H9 (cell line): ENCODE results near the gene CMTM5. TPM values are rescaled to one million over a fixed set of nuclear protein-coding genes. Genes with fewer than 3 reads are reported as not detected.
"Not testable (repeated sequence)": the region's sequence is repeated elsewhere in the genome, so short reads cannot be mapped to it uniquely, and the experiment has no call there.

Experiments
- DNase-seq: peaks from one replicate; pipeline ENCODE4 v3.0.0-alpha.2; 2017
- H2AFZ ChIP-seq: one replicate; pipeline ENCODE4 v1.6.1; 2013; ENCODE audit warnings: mild to moderate bottlenecking, low read length, control low read depth, moderate library complexity
- H2AK5ac ChIP-seq: 2 replicates; pipeline ENCODE4 v1.6.1; 2013; ENCODE audit warnings: low read length, control low read depth, mixed read lengths; ENCODE audit not compliant: insufficient read length
- H2BK120ac ChIP-seq: one replicate; pipeline ENCODE4 v1.6.1; 2013; ENCODE audit warnings: low read depth, mild to moderate bottlenecking, low read length, control low read depth, inconsistent platforms; ENCODE audit not compliant: poor library complexity, severe bottlenecking
- H2BK12ac ChIP-seq: 2 replicates; pipeline ENCODE4 v1.6.1; 2013; ENCODE audit warnings: low read length, control low read depth, mixed read lengths, low read depth; ENCODE audit not compliant: insufficient read length
- H2BK15ac ChIP-seq: 2 replicates; pipeline ENCODE4 v1.6.1; 2013; ENCODE audit warnings: low read depth, low read length, control low read depth
- H2BK20ac ChIP-seq: one replicate; pipeline ENCODE4 v1.6.1; 2013; ENCODE audit warnings: low read depth, mild to moderate bottlenecking, low read length, control low read depth, inconsistent platforms; ENCODE audit not compliant: poor library complexity, severe bottlenecking
- H2BK5ac ChIP-seq: 2 replicates; pipeline ENCODE4 v1.6.1; 2013; ENCODE audit warnings: low read length, control low read depth, mixed read lengths; ENCODE audit not compliant: insufficient read length
- H3K14ac ChIP-seq: 2 replicates; pipeline ENCODE4 v1.6.1; 2013; ENCODE audit warnings: low read length, control low read depth; ENCODE audit not compliant: insufficient read depth
- H3K18ac ChIP-seq: 2 replicates; pipeline ENCODE4 v1.6.1; 2013; ENCODE audit warnings: low read depth, mild to moderate bottlenecking, mixed read lengths, low read length, control low read depth; ENCODE audit not compliant: insufficient read length
- H3K23ac ChIP-seq: 2 replicates; pipeline ENCODE4 v1.6.1; 2013; ENCODE audit warnings: low read length, control low read depth, mixed read lengths, low read depth; ENCODE audit not compliant: insufficient read length
- H3K23me2 ChIP-seq: 2 replicates; pipeline ENCODE4 v1.6.1; 2013; ENCODE audit warnings: low read depth, mild to moderate bottlenecking, mixed read lengths, low read length, control low read depth; ENCODE audit not compliant: insufficient read length, poor library complexity, severe bottlenecking
- H3K27ac ChIP-seq: 2 replicates; pipeline ENCODE4 v1.5.1; 2013; ENCODE audit warnings: low read length, control low read depth, mixed read lengths, low read depth; ENCODE audit not compliant: insufficient read length
- H3K27me3 ChIP-seq: 2 replicates; pipeline ENCODE4 v1.6.1; 2013; ENCODE audit warnings: low read length, control low read depth, inconsistent platforms; ENCODE audit not compliant: insufficient read depth
- H3K4ac ChIP-seq: 2 replicates; pipeline ENCODE4 v1.6.1; 2013; ENCODE audit warnings: low read depth, mild to moderate bottlenecking, control low read depth, inconsistent platforms, low read length, moderate library complexity
- H3K4me1 ChIP-seq: 2 replicates; pipeline ENCODE4 v1.6.1; 2013; ENCODE audit warnings: low read length, control low read depth, inconsistent platforms; ENCODE audit not compliant: insufficient read depth
- H3K4me2 ChIP-seq: 2 replicates; pipeline ENCODE4 v1.6.1; 2013; ENCODE audit warnings: low read length, control low read depth, mixed read lengths; ENCODE audit not compliant: insufficient read length, insufficient read depth
- H3K56ac ChIP-seq: 2 replicates; pipeline ENCODE4 v1.6.1; 2013; ENCODE audit warnings: low read depth, mild to moderate bottlenecking, mixed read lengths, low read length, control low read depth; ENCODE audit not compliant: insufficient read length
- H3K79me1 ChIP-seq: 2 replicates; pipeline ENCODE4 v1.6.1; 2013; ENCODE audit warnings: low read depth, mild to moderate bottlenecking, moderate library complexity, low read length, control low read depth, inconsistent platforms; ENCODE audit not compliant: insufficient read depth, poor library complexity, severe bottlenecking
- H3K79me2 ChIP-seq: 2 replicates; pipeline ENCODE4 v1.6.1; 2013; ENCODE audit warnings: low read length, control low read depth, inconsistent platforms; ENCODE audit not compliant: insufficient read depth
- H3K9ac ChIP-seq: 2 replicates; pipeline ENCODE4 v1.6.1; 2013; ENCODE audit warnings: low read length, control low read depth, mixed read lengths; ENCODE audit not compliant: insufficient read length; ENCODE audit errors: extremely low read depth
- H3K9me3 ChIP-seq: one replicate; pipeline ENCODE4 v1.6.1; 2013; ENCODE audit warnings: low read depth, low read length, inconsistent platforms; ENCODE audit not compliant: control insufficient read depth
- H3T11ph ChIP-seq: one replicate; pipeline ENCODE4 v1.6.1; 2013; ENCODE audit warnings: mild to moderate bottlenecking, low read length, control low read depth, inconsistent platforms
- H4K20me1 ChIP-seq: one replicate; pipeline ENCODE4 v1.6.1; 2013; ENCODE audit not compliant: control insufficient read depth, insufficient read length, insufficient read depth
- H4K5ac ChIP-seq: 2 replicates; pipeline ENCODE4 v1.6.1; 2013; ENCODE audit warnings: low read depth, mild to moderate bottlenecking, mixed read lengths, low read length, control low read depth; ENCODE audit not compliant: insufficient read length
- H4K8ac ChIP-seq: replicated peaks from 2 replicates; pipeline ENCODE4 v1.6.1; 2013; ENCODE audit warnings: low read length, control low read depth, mixed read lengths, low read depth; ENCODE audit not compliant: insufficient read length
- H4K91ac ChIP-seq: 2 replicates; pipeline ENCODE4 v1.6.1; 2013; ENCODE audit warnings: low read depth, mild to moderate bottlenecking, moderate library complexity, mixed read lengths, low read length, control low read depth; ENCODE audit not compliant: insufficient read length
- H3K27ac Mint-ChIP-seq, 3 experiments: 2 replicates in 2 of 3; 3 replicates in 1 of 3; pipeline ENCODE4 v1.8.0; 2020 to 2021; ENCODE audit warnings: mixed read lengths in 3 of 3, mild to moderate bottlenecking in 1 of 3, moderate library complexity in 1 of 3
- H3K27me3 Mint-ChIP-seq: 2 replicates; pipeline ENCODE4 v1.8.0; 2021; ENCODE audit warnings: low read depth, mild to moderate bottlenecking, moderate library complexity, mixed read lengths
- H3K36me3 Mint-ChIP-seq, 3 experiments: 2 replicates in 2 of 3; 3 replicates in 1 of 3; pipeline ENCODE4 v1.8.0; 2020 to 2021; ENCODE audit warnings: low read depth in 3 of 3, mixed read lengths in 3 of 3; ENCODE audit not compliant: insufficient read depth in 1 of 3
- H3K4me1 Mint-ChIP-seq, 2 experiments: 2 replicates each; pipeline ENCODE4 v1.8.0; 2020; ENCODE audit warnings: mixed read lengths in 2 of 2
- H3K4me3 Mint-ChIP-seq, 2 experiments: 2 replicates in 1 of 2; 3 replicates in 1 of 2; pipeline ENCODE4 v1.8.0; 2020 to 2021; ENCODE audit warnings: mild to moderate bottlenecking in 2 of 2, mixed read lengths in 2 of 2, moderate library complexity in 1 of 2
- H3K9me3 Mint-ChIP-seq, 2 experiments: 2 replicates in 1 of 2; 3 replicates in 1 of 2; pipeline ENCODE4 v1.8.0; 2020; ENCODE audit warnings: mild to moderate bottlenecking in 2 of 2, mixed read lengths in 2 of 2, moderate library complexity in 1 of 2
- CTCF ChIP-seq: fragments of 200-600 bp; sonication (generic); conservative IDR thresholded peaks from 3 replicates; pipeline ENCODE4 v1.8.0; 2021; ENCODE audit warnings: antibody characterized with exemption, mild to moderate bottlenecking
- WGBS: extraction: QIAGEN DNeasy Blood & Tissue Kit; methylation state at CpG from one replicate; pipeline ENCODE4 v1.1.7; 2013; ENCODE audit warnings: missing lambda C conversion rate, low lambda C conversion rate, mixed read lengths; ENCODE audit not compliant: insufficient read length; ENCODE audit errors: extremely low coverage; 5-methylcytosine and 5-hydroxymethylcytosine counted together
- total RNA-seq: library from RNA; stranded (reverse); gene quantifications from 2 replicates; pipeline ENCODE4 v1.2.1, GENCODE V29; 2021

Gene CMTM5
- total RNA-seq, 1 experiment from 2014 or later, result not detected

- no peaks in the 10 kb centered on the region for H3K27me3 ChIP-seq
- H3K4me3 Mint-ChIP-seq, result no peak overlapping the region
- no peak for TF ChIP-seq CTCF
These were observed 22.7 kb downstream of the CMTM5 start for GRCh38 chr14:23399591-23399990.

GRCh38 chr14:23400496-23401149, 23.8 kb downstream of the CMTM5 start:
- not testable (repeated sequence) for H2AK5ac ChIP-seq, H3K4ac ChIP-seq, H3K4me1 ChIP-seq, H3K36me3 Mint-ChIP-seq, H3K23me2 ChIP-seq, H3K56ac ChIP-seq, H2BK5ac ChIP-seq, H3K23ac ChIP-seq, H3K79me1 ChIP-seq, H4K91ac ChIP-seq, H3K14ac ChIP-seq, H2BK120ac ChIP-seq, H3K4me1 Mint-ChIP-seq, H3T11ph ChIP-seq, H4K20me1 ChIP-seq, H3K27ac Mint-ChIP-seq, H3K4me3 Mint-ChIP-seq, H2BK12ac ChIP-seq, H3K18ac ChIP-seq, H4K5ac ChIP-seq, H2BK20ac ChIP-seq, H2BK15ac ChIP-seq, H3K9ac ChIP-seq, H3K79me2 ChIP-seq, H3K27ac ChIP-seq, H3K4me2 ChIP-seq, H2AFZ ChIP-seq, H3K9me3 Mint-ChIP-seq, DNase-seq, H4K8ac ChIP-seq, H3K27me3 ChIP-seq, H3K9me3 ChIP-seq
- H3K27me3 Mint-ChIP-seq, result peaks cover 43% of the 10 kb centered on the region
- no CpG with 5 or more reads among the region's 16 CpGs for WGBS

More at GRCh38 chr14:23399591-23399990, 22.7 kb downstream of the CMTM5 start:
- Histone ChIP-seq H3K9me3 (no peaks in the 10 kb centered on the region), H2AFZ (no peak overlapping the region), H3T11ph (no peak overlapping the region), H2BK20ac (no peak overlapping the region), H3K9ac (no peak overlapping the region), H2AK5ac (no peak overlapping the region), H3K4me1 (no peaks in the 10 kb centered on the region), H4K20me1 (no peaks in the 10 kb centered on the region), H4K5ac (no peak overlapping the region), H4K8ac (no peak overlapping the region), H2BK5ac (no peak overlapping the region), H3K79me2 (no peaks in the 10 kb centered on the region), H3K56ac (no peak overlapping the region), H2BK12ac (no peak overlapping the region), H2BK120ac (no peak overlapping the region), H2BK15ac (no peak overlapping the region), H4K91ac (no peak overlapping the region), H3K23me2 (no peaks in the 10 kb centered on the region), H3K4me2 (no peak overlapping the region), H3K18ac (no peak overlapping the region), H3K14ac (no peak overlapping the region), H3K23ac (no peak overlapping the region), H3K4ac (no peak overlapping the region), H3K79me1 (no peaks in the 10 kb centered on the region), H3K27ac (no peak overlapping the region)
- no peak for DNase-seq
- no peaks in the 10 kb centered on the region for H3K36me3 Mint-ChIP-seq
- peaks cover 42% of the 10 kb centered on the region for H3K27me3 Mint-ChIP-seq
- H3K4me1 Mint-ChIP-seq, result peaks cover 2 to 8% of the 10 kb centered on the region in 2 experiments; a peak in 3 of 4 replicates
- no CpG with 5 or more reads among the region's 6 CpGs for WGBS
- peak overlapping the region in 1 of 3 experiments; percentile 44; a peak in 1 of 7 replicates for H3K27ac Mint-ChIP-seq
- no peaks in the 10 kb centered on the region; a peak in 1 of 5 replicates for H3K9me3 Mint-ChIP-seq
